ENCODE measurements around the gene RPTOR. TPM values are rescaled to one million over a fixed set of nuclear protein-coding genes. Genes with fewer than 3 reads are reported as not detected.

RPTOR gene
- total RNA-seq, 4 donors from 2014 or later, result 23.6 to 37.0 (median 27.8) TPM

DNA sequence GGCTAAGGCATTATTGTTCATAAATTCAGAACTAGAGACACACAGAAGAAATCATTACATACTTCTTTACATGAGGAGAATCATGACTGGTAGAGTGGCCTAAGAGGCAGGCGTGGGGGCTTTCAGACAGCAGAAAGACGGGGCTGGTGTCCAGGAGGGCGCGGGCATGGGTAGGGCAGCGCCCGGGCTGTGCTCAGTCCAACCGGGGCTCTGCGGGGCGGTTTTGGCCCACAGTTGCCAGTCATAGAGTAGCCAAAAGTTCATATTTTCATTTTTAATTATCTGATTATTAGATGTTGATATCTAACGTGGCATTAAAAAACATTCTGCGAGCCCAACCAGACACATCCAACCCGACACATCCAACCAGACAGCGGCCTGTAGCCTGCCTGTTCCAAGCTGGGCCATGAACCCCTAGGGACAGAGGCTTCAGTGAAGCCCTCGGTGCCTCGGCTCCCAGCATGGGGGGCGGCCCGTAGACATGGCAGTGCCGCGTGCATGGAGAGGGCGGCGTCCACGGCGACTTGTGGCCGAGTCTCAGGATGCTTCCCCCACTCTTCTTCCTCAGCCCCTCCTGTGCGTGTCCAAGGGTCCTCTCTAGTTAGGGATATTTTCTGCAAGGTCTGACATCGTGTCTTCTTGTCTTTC is 284.7 kb downstream of the RPTOR start:
- DNase-seq (ENCODE audit: low spot score) (no peak), ATAC-seq (ENCODE audit: low FRiP score) (no peak)
- TF ChIP-seq, protein P1, sequence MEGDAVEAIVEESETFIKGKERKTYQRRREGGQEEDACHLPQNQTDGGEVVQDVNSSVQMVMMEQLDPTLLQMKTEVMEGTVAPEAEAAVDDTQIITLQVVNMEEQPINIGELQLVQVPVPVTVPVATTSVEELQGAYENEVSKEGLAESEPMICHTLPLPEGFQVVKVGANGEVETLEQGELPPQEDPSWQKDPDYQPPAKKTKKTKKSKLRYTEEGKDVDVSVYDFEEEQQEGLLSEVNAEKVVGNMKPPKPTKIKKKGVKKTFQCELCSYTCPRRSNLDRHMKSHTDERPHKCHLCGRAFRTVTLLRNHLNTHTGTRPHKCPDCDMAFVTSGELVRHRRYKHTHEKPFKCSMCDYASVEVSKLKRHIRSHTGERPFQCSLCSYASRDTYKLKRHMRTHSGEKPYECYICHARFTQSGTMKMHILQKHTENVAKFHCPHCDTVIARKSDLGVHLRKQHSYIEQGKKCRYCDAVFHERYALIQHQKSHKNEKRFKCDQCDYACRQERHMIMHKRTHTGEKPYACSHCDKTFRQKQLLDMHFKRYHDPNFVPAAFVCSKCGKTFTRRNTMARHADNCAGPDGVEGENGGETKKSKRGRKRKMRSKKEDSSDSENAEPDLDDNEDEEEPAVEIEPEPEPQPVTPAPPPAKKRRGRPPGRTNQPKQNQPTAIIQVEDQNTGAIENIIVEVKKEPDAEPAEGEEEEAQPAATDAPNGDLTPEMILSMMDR (IDR thresholded peaks at IDR 0.05), result no peak

- ATAC-seq (ENCODE audit: low FRiP score), result no peak
- no peak for DNase-seq (ENCODE audit: low spot score)
- TF ChIP-seq, protein P1 (IDR thresholded peaks at IDR 0.05), result no peak
These were observed 285.6 kb downstream of the RPTOR start for GRCh38 chr17:80830020-80830780.

- DNase-seq (ENCODE audit: low spot score) (no peak), ATAC-seq (ENCODE audit: low FRiP score) (no peak)
- TF ChIP-seq, protein P1 (IDR thresholded peaks at IDR 0.05), result no peak
These were observed 286.9 kb downstream of the RPTOR start for GRCh38 chr17:80831491-80831890.

DNA sequence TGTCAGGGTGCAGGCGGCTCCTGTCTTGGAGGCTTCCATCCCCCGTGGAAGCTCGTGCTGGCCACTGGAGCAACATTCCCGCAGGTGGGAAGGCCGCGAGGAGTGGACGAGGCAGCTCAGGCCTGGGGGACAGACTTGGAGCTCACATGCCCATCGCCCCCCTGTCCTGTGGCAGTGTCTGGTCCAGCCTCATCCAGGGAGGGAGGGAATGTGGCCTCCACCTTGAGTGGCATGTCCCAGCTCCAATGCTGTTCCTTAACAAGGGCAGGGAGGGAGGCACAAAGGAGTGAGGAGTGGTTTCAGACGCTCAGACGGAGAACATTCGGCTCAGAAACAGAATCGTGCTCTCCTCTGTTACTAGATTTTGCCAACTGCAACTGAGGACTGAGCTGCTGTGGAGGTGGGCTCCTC is 287.6 kb downstream of the RPTOR start:
- TF ChIP-seq, protein P1 (IDR thresholded peaks at IDR 0.05), result no peak
- DNase-seq (ENCODE audit: low spot score), result no peak
- no peak for ATAC-seq (ENCODE audit: low FRiP score)

GRCh38 chr17:80832888-80833583 is 288.4 kb downstream of the RPTOR start:
- ATAC-seq (ENCODE audit: low FRiP score) (peak; percentile 95), DNase-seq (ENCODE audit: low spot score) (peak; percentile 52)
- TF ChIP-seq, protein P1 (IDR thresholded peaks at IDR 0.05), result no peak

DNA sequence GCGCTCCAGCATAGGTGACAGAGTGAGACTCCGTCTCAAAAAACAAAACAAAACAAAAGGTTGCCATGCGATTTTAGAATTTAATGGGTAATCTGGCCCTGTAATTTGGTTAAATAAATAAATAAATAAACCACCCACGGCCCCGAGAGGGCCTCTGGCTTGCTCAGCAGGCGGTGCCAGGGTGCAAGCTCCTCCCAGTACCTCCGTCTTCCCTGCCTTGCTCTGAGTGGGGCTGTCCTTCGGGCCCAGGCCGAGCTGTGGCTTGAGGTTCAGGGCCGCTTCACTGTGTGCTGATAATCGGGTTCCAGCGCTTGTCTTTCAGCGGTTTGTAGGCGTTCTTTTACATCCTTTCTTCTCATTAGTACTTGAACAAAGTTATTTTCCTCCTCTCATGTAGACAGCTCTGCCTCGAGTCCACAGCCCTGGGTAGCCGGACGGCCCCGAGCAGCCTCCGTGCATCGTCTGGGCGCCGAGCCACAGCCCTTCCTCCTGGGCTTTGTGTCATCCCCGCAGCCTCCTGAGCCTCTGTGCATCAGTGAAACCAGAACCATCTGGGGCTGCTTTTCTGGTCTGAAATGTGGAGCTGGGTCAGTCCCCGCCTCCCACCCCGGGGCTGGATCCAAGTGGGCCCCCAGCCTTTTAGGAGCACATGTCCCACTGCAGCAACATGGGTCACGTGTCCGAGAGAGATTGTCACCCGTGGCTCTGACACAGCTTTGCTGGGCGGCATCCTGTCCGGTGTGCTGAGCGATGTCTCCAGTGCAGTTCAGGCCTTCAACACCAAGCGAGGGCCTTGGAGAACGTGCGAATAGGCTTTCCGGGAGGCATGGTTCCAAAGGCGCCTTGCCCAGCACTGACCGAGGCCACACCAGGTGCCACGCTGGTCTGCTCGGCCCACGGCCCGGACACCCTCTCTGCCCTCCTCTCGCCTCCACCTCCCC is 289.6 kb downstream of the RPTOR start:
- no peak for DNase-seq (ENCODE audit: low spot score)
- ATAC-seq (ENCODE audit: low FRiP score), result no peak
- TF ChIP-seq, protein P1 (IDR thresholded peaks at IDR 0.05), result no peak
